ENCODE data around the gene LRRC45. TPM values are rescaled to one million over a fixed set of nuclear protein-coding genes. Genes with fewer than 3 reads are reported as not detected.

The LRRC45 gene
- total and polyA plus RNA-seq, 2 donors (not counting 3 experiments of a cell fraction or from before 2014, with no cell fraction given): 7.6 to 22.9 TPM

GRCh38 chr17:82007495-82008257 is 15.4 kb upstream of the LRRC45 start:
- peaks cover 13% of the 10 kb centered on the region for H3K4me1 ChIP-seq (ENCODE audit: control insufficient read depth, extremely low read depth, insufficient read depth, low read length)
- FAIRE-seq: no peak

More at GRCh38 chr17:82007495-82008257, 15.4 kb upstream of the LRRC45 start:
- dilution Hi-C loops (cut with MboI; ENCODE audit: extremely low pct_ligation_motif_present, low sequenced_read_pairs): no loop called here
- Histone ChIP-seq H3K9me3 (replicated peaks; ENCODE audit: control insufficient read depth, insufficient read depth, low read length) (no peaks in the 10 kb centered on the region), H3K79me2 (ENCODE audit: control insufficient read depth, insufficient read depth, low read length) (no peaks in the 10 kb centered on the region), H2AFZ (ENCODE audit: low read depth, low read length) (no peak overlapping the region), H3K27ac (ENCODE audit: insufficient read depth, low read depth, low read length) (no peak overlapping the region), H3K4me3 (replicated peaks in 1 of 3; ENCODE audit: insufficient read depth in 1 of 3, low read depth in 1 of 3, low read length in 3 of 3) (no peak overlapping the region), H3K4me2 (ENCODE audit: insufficient read depth, low read length) (no peak overlapping the region), H3K9me1 (replicated peaks; ENCODE audit: control insufficient read depth, extremely low read depth, insufficient read depth, low read length) (no peaks in the 10 kb centered on the region), H3K27me3 (ENCODE audit: control insufficient read depth in 2 of 2, insufficient read depth in 2 of 2, low read length in 2 of 2) (no peaks in the 10 kb centered on the region), H3K9ac (replicated peaks; ENCODE audit: extremely low read depth, insufficient read depth, low read length) (no peak overlapping the region), H4K20me1 (replicated peaks; ENCODE audit: control insufficient read depth, extremely low read depth, insufficient read depth, low read length) (no peaks in the 10 kb centered on the region), H3K36me3 (ENCODE audit: control insufficient read depth in 2 of 2, extremely low read depth in 1 of 2, insufficient read depth in 2 of 2, low read length in 2 of 2) (no peaks in the 10 kb centered on the region)
- no TSS peak for BruUV-seq (replicated peaks)
- intact Hi-C loops (cut with micrococcal nuclease): no loop called here
- ChIA-PET CTCF (no interaction called here), POLR2A (no interaction called here)
- no peak for DNase-seq (ENCODE audit: low read depth, low spot score)
- TF ChIP-seq EZH2 (IDR thresholded peaks at IDR 0.05; ENCODE audit: borderline replicate concordance, low read depth, low read length, severe bottlenecking) (no peak), FOS (IDR thresholded peaks at IDR 0.05; ENCODE audit: borderline replicate concordance, insufficient read depth, low read length) (no peak), CTCF (IDR thresholded peaks at IDR 0.05; ENCODE audit: extremely low read depth in 1 of 2, insufficient read depth in 1 of 2, low read depth in 1 of 2, low read length in 2 of 2) (no peak)

All from endothelial cell of umbilical vein (primary cell).